ENCODE measurements around the gene TRIM65.
"Not testable (repeated sequence)": the region's sequence is repeated elsewhere in the genome, so short reads cannot be mapped to it uniquely, and the experiment has no call there.

The TRIM65 gene

DNA sequence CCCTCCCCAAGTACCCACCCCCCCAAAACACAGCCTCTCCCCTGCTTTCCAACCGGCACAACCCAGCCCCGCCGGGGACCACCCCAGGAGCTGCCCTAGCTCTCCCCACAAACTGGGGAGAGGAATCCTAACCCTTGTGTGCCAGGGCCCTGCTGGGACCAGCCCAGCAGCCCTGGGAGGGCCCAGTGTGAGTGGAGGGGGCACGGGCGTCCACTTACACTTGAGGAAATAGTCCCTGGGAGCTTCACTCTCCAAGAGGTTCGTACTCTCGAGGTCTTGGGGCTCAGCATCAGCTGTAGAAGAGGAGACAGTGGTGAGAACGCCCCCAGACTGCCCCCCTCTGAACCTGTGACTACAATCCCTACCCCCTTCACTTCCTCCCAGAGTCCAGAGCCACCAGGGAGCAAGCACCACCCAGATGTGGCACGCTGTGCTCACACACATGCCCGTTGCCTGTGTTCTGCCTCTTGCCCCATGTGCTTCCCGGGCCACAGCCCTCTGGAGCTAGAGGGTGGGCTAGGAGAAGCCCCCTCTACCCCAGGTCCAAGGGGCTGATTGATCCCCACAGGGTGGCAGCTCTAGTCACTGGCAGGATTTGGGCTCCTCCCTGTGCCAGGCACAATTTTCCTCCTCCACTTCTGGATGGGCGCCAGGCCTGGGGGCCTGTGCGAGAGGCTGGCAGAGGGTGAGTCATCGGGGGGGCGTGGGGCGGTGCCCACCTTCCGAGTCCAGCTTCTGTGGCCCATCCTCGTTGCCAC, 21.4 kb downstream of the TRIM65 start:
- DNase-seq (ENCODE audit: low spot score) = no peak

DNA sequence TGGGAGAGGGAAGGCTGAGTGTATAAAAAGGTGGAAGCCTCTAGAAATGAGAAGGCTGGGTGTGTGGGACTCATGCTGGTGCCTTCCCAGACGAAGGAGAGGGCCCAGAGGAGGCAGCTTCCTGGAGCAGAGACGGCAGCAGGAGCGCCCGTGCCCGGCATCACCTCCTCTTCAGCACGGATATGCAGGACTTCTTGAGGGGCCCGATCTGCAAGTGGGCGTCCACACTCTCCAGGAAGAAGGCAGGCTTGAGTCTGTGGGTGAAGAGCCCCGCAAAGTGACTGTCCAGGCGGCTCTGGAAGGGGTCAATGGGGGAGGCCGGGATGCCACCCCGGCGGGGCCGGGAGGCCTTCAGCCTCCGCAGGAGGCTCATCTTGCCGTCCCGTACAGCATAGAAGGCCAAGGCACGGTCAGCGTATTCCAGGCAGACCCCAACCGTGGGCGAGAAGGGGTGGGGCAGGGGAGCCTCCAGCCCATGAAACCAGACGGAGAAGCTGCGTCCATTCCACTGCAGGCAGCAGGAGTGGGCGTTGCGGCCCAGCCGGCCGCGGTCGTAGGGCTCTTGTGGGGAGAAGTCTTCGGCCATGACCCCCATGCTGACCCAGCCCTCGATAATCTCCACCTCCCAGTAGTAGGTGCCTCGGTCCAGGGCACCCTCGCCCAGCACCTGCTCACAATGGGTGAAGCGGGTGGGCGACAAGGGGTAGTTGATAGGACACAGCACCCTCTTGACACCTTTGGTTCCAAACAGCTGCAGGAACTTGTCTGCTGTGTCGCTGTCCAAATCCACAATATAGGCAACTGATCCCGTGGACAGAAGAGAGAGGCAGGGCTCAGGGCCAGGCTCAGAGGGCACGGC, 22.2 kb downstream of the TRIM65 start:
- DNase-seq (ENCODE audit: low spot score) = no peak

DNA sequence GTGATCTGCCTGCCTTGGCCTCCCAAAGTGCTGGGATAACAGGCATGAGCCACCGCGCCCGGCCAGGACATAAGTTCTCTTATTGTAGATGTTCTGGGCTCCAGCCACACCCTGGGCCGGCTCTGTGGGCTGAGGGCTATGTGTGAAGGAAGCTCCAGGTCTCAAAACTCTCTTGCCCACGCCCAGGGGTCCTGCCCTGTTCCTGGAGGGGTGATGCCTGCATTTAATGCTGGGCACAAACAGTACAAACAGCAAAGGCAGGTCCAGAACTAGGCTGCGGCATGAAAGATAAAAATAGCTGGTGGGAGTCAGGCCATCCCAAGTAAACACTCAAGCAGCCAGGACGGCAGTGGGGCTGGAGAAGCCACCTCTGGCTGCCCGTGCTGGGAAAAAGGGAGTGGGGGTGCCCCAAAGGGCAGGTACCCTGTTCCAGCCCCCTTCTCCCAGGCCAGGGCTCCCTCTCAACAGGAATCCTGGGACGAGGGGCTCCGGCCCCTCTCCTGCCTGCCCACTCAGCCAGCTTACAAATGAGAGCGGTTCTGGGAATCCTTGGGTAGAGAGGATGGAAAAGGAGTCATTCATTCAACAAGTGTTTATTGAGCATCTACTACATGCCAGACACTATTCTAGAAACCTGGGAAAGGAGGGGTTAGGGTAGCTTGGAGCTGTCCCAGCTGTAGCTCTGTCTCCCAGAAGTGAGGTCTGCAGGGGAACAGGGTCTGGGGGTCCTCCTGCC, 23.0 kb downstream of the TRIM65 start:
- no peak for DNase-seq (ENCODE audit: low spot score)

DNA sequence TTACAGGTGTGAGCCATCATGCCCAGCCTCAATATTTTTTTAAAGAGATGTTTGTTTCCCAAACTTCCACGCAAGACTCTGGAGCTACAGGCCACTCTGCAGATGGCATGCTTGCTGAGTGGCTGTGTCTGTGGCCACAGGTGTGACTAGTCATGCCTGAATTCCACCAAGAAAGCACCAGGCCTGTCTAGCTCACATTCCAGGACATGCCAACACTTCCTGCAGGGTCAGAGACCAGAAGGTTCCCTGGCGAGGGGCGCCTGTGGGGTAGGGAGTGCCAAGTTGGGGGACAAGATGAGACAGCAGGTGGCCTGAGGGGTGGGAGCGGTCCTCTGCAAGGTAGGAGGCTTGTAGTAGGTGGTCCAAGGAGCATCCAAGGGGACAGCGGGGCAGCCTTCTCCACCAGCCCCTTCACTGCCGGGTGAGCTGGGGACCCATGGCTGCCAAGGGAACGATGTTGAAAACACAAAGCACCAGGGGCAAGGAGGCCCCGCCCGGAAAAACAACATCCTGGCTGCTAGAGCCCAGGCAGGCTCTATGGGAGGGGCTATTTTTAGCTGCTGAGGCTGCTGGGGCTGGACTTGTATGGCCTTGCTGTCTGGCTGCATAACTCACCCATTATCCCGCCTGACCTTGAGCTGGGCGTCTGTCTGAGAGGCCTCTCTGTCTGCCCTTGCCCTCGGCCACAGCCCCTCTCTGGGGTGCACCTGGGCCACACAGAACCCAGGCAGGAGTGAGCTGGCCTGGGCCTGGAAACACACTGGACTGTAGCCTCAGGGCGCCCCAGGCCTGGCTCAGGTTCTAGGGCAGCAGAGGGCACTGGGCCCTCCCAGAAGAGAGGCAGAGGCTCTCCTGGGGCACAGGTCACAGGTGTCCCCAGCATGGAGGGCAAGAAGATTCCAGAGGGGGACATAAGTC, 24.1 kb downstream of the TRIM65 start:
- DNase-seq (ENCODE audit: low spot score) = peak; percentile 47

DNA sequence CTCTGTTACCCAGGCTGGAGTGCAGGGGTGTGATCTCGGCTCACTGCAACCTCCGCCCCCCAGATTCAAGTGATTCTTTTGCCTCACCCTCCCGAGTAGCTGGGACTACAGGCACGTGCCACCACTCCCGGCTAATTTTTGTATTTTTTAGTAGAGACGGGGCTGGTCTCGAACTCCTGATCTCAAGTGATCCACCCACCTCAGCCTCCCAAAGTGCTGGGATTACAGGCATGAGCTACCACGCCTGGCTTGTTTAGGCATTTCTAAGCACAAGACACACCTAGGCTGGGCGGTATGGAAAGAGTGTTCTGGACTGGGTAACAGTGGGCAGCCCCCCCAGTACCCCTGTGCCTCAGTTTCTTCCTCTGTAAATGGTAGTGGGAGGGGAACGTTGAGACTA, 26.5 kb downstream of the TRIM65 start:
- not testable (repeated sequence) for DNase-seq (ENCODE audit: low spot score)

DNA sequence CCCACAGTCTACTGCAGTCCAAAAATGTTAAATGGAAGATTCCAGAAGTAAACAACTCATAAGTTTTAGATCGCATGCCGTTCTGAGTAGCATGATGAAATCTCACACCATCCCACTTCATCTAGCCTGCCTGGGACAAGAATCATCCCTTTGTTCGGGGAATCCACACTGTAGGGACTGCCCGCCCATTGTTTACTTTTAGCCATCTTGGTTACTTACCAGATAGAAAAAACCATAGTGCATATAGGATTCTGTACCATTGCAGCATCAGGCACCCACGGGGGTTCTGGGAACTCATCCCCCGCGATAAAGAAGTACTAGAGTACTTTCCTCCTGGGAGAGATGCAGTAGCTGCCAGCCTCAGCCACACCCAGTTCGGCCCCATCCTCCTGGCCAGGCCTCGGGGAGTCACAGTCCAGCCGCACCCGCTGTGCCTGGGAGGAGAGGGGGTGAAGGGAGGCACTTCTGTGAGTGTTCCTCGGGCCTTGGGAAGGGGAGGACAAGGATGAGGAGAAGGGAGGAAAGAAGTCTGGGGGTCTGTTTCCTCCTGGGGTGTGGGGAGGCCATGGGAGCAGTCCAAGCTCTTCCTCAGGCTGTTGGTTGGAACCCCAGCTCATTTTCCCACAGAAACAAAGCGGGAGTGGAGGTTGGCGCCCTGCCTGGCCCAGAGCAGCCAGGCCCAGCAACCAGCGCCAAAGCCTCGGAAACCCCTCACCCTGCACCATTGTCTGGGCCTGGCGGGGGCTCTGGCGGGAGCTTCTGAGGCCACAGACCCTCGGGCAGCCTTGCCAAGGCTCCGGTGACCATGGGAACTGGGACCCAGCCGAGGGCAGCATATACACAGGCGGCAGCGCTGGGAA, 27.2 kb downstream of the TRIM65 start:
- DNase-seq (ENCODE audit: low spot score) = peak; percentile 83

DNA sequence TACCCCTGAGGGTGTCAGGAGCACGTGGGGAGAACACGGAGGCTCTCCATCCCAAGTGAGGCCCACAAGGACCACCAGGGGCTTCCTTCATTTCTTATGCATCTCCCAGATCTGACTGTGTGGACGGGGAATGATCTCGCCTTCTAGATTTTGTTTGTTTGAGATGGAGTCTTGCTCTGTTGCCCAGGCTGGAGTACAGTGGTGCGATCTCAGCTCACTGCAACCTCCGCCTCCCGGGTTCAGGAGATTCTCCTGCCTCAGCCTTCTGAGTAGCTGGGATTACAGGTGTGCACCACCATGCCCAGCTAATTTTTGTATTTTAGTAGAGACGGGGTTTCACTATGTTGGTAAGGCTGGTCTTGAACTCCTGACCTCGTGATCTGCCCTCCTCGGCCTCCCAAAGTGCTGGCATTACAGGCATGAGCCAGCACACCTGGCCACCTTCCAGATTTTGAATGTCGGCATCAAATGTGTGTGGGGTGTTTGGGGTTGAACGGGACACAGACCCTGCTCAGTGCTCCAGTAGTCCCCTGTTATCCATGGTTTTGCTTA, 27.9 kb downstream of the TRIM65 start:
- not testable (repeated sequence) for DNase-seq (ENCODE audit: low spot score)

DNA sequence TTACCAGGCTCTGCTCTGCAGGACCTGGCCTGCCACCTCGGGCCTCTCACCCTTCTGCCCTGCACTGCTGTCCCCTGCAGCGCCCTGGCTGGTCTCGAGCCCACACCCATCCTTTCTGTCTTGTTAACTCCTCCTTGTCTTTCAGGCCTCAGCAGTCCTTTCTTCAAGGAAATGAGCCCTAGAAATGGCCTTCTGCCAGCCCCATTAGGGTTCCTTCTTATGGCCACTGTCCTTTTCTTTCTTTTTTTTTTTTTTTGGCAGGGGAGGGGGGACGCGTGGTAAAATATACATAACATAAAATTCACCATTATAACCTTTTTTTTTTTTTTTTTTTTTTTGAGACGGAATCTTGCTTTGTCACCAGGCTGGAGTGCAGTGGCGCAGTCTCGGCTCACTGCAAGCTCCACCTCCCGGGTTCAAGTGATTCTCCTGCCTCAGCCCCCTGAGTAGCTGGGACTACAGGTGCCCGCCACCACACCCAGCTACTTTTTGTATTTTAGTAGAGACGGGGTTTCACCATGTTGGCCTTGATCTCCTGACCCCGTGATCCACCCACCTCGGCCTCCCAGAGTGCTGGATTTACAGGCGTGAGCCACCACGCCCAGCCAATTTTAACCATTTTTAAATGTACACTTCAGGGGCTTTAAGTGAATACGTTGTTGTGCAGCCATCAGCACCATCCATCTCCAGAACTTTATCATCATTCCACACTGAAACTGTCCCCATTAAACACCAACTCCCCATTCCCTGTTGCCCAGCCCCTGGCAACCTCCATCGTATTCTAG, 31.2 kb downstream of the TRIM65 start:
- not testable (repeated sequence) for DNase-seq (ENCODE audit: low spot score)

DNA sequence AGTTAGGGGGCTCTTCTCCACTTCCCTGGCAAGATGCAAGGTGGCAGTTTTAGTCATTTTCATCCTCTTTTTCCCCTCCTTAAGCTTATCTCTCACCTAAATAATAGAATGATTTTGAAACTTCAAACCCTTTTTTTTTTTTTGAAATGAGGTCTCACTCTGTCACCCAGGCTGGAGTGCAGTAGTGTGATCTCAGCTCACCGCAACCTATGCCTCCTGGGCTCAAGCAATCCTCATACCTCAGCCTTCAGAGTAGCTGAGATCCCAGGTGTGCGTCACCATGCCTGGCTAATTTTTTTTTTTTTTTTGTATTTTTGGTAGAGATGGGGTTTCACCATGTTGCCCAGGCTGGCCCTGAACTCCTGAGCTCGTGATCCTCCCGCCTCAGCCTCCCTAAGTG, 31.9 kb downstream of the TRIM65 start:
- DNase-seq (ENCODE audit: low spot score) = not testable (repeated sequence)

DNA sequence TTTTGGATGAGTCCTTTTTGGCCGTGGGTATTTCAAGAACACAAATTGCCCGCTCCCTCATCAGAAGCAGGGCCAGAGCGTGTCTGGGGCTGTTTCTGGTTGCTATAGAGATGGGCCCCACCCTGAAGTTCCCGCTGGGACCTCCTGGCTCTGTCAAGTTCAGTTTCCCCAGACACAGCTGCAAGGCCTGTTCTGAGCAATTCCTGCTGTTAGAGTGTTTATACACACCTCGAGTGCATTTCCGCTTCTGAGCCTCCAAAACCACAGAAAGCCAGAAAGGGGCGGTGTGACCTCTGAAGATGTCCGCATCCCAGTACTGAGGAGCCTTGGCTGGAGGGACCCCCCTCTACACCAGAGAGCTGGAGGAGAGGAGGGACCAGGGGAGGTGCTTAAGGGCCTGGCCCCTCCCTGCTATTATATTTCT, 32.3 kb downstream of the TRIM65 start:
- no peak for DNase-seq (ENCODE audit: low spot score)

DNA sequence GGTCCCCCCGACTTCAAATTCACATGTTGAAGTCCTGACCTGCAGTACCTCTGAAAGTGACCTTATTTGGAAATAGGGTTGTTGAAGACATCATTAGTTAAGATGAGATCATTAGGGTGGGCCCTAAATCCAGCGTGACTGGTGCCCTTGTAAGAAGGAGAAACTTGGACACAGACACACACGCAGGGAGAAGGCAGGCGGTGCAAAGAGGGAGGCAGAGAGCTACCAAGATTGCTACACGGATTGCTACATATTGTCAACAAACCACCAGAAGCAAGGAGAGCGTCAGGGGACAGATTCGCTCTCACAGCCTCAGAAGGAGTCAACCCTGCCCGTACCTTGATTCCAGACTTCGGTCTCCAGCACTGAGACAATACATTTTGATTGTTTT, 34.8 kb downstream of the TRIM65 start:
- DNase-seq (ENCODE audit: low spot score) = no peak

DNA sequence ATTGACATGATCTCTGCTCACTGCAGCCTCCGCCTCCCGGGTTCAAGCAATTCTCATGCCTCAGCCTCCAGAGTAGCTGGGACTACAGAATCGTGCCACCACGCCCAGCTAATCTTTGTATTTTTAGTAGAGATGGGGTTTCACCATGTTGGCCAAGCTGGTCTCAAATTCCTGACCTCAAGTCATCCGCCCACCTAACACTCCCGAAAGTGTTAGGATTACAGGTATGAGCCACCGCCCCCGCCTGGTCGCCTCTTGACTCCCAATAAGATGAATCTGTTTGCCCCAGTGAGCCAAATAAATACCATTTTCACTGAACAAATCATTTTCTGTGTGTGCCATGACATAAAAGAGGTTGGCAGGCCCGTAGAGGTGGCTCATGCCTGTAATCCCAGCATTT, 37.4 kb downstream of the TRIM65 start:
- DNase-seq (ENCODE audit: low spot score) = not testable (repeated sequence)

DNA sequence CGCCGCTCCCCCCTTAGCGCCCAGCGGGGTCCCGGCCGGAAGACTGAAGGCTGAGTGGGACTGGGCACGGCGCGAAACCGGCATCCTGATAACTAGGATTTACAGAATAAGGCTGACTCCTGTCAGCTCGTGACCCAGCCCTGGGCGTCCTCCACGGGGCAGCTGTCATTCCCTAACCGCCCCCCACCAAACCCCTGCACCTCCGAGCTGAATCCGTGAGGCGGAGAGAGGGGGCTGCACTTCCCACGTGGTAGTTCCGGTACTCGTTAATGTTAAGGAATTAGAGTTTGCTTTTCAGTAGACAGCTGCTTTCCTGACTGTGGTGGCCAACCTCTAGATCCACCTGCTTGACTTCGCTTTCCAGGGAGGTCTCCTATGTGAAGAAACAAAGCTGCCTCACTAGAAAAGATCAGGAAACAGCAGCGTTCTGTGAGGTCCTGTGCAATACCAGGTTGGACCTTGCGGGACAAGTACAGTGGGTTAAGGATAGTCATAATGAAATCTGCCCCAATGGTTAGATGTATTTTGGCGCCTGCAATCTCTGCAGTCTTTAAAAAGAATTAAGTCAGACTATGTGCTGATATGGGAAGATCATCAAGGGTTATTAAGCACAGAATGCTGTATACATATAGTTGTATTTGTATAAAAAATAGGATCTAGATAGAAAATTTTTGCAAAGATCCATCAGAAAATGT, 40.5 kb downstream of the TRIM65 start:
- DNase-seq (ENCODE audit: low spot score) = peak; percentile 58

DNA sequence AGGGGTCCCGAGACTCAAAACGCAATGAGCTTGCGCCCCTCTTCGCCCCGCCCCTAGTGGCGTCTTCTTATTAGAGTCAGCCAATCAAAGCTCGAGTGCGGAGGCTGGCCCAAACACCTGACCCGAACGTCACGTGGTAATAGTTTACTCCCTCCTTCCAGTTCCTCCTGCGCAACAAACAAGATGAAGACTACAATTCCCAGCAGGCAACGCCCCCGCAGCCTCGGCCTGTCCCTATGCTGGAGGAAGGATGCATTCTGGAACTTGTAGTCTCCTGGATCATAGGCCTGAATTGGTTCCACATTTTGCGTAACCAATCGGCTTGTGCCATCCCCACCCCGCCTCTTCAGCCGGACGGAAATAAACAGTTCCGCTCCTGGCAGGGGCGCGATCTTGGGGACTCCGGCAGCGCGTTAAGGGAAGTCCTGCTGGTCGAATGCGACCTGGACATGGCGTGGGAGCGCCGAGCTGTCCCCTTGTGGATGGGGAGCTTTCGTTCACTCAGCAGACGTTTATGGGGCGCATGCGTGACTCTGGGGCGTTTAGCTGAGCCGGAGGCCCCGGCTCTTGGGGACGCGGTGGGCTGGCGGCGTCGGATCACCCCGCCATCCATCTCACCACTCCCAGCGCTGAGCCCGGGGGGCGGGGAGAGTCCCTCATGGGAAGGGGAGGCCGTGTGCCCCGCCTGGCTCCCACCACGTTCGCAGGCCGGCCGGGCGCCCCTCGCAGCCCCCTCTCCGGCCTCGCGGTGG, 41.3 kb downstream of the TRIM65 start, which contains the start of gene WBP2:
Gene WBP2 (minus strand): TSS at position 26 of the 752 bp plus-strand sequence. CDS start 38 bp downstream, outside the sequence.
- DNase-seq (ENCODE audit: low spot score) = peak; percentile 100

DNA sequence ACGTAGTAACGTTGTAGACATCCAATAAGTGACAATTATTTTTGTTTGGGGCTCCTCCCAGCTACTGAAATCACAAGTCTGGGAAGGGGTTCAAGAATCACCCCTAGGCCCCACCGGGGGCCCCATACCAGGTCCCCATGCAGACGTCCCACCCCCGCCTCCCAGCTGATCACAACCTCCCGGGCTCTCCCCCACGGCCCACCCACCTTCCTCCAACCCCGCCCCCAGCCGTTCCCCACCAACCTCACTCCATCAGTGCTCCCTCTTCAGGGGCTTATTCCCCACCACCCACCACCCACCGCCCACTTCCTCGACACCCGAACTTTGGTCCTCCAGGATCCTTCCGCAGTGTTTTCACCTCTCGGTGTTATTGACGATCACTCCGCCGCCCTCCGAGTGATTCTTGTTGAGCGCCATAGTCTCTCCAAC, 41.9 kb downstream of the TRIM65 start:
- DNase-seq (ENCODE audit: low spot score) = no peak

DNA sequence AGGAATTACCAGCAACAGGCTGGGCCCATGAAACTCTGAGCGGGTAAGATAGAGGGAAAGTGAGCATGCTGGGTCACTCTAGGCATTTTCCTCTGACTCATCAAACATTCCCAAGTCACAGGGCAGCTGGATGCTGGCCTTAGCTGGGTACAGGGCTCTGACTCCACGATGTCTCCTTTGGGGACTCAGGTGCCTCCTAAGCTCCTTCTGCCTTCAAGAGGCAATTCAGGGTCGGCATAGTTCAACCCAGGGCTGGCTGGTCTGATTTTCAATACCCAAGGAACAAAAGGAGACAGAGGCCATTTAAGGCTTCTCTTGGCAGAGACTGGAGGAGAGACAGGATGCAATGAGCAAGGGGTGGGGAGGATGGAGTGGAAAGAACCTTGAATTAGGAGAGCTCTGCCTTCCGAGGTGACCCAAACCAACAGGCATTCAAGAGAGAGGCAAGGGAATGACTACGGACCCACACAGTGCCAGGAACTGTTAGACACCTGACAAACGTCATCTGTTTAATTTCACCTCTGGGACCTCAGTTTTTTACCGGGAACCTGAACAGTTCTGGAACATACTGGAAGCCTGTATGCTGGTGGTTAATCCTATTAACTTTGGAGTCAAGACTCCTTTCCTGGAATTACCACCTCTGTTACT, 42.5 kb downstream of the TRIM65 start:
- DNase-seq (ENCODE audit: low spot score) = no peak

DNA sequence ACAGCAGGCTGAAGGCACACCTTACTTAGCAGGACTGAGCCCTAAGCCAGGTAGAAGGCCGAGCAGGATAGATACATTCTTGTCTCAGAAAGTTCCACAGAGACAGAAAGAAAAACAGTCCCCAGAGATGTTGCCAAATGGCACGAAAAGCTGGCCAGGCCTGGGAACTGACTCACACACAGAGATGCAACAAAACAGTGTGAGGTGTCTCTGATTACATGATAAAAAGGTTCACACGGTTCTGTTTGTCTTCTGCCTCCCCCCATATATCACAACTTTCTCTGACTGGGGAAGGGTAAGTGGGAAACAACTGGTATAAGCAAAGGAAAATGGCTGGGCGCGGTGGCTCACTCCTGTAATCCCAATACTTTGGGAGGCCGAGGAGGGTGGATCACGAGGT, 43.3 kb downstream of the TRIM65 start:
- DNase-seq (ENCODE audit: low spot score) = no peak

Data from putamen (tissue), 1 donor.